ENCODE results near the gene NUP210.

Gene NUP210

GRCh38 chr3:13373975-13374586, 46.0 kb downstream of the NUP210 start:
- no peak overlapping the region for H3K4me3 ChIP-seq (ENCODE audit: low read length, poor library complexity, severe bottlenecking)
- no peaks in the 10 kb centered on the region for H3K79me2 ChIP-seq (ENCODE audit: insufficient read depth, low read length)
- no peak overlapping the region for H2AFZ ChIP-seq (ENCODE audit: low read length)
- no peaks in the 10 kb centered on the region for H4K20me1 ChIP-seq (ENCODE audit: insufficient read depth, low read length, poor library complexity, severe bottlenecking)
- H3K4me1 ChIP-seq (ENCODE audit: insufficient read depth, low read length, poor library complexity, severe bottlenecking) = no peaks in the 10 kb centered on the region
- H3K9ac ChIP-seq (ENCODE audit: low read depth, low read length, poor library complexity, severe bottlenecking) = no peak overlapping the region
- no peaks in the 10 kb centered on the region for H3F3A ChIP-seq (ENCODE audit: low read depth)
- no peaks in the 10 kb centered on the region for H3K9me2 ChIP-seq (replicated peaks; ENCODE audit: low read depth, low read length)
- no peaks in the 10 kb centered on the region for H3K9me3 ChIP-seq (ENCODE audit: insufficient read depth, low read depth, low read length)
- peaks cover 96% of the 10 kb centered on the region; the same call in 1 of the 2 replicates for H3K36me3 ChIP-seq (ENCODE audit: insufficient read depth, low read length)
- H3K27me3 ChIP-seq (ENCODE audit: insufficient read depth, low read length, poor library complexity, severe bottlenecking) = no peaks in the 10 kb centered on the region
- TF ChIP-seq, protein P1, sequence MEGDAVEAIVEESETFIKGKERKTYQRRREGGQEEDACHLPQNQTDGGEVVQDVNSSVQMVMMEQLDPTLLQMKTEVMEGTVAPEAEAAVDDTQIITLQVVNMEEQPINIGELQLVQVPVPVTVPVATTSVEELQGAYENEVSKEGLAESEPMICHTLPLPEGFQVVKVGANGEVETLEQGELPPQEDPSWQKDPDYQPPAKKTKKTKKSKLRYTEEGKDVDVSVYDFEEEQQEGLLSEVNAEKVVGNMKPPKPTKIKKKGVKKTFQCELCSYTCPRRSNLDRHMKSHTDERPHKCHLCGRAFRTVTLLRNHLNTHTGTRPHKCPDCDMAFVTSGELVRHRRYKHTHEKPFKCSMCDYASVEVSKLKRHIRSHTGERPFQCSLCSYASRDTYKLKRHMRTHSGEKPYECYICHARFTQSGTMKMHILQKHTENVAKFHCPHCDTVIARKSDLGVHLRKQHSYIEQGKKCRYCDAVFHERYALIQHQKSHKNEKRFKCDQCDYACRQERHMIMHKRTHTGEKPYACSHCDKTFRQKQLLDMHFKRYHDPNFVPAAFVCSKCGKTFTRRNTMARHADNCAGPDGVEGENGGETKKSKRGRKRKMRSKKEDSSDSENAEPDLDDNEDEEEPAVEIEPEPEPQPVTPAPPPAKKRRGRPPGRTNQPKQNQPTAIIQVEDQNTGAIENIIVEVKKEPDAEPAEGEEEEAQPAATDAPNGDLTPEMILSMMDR (conservative IDR thresholded peaks at IDR 0.05; ENCODE audit: low read length) = no peak
- TF ChIP-seq EZH2phosphoT487 (IDR thresholded peaks at IDR 0.05; ENCODE audit: borderline replicate concordance) = no peak
- no peak overlapping the region for H3K4me2 ChIP-seq (ENCODE audit: low read depth, low read length, poor library complexity, severe bottlenecking)

- TF ChIP-seq, protein P1 (conservative IDR thresholded peaks at IDR 0.05; ENCODE audit: low read length) = no peak
- TF ChIP-seq EZH2phosphoT487 (IDR thresholded peaks at IDR 0.05; ENCODE audit: borderline replicate concordance) = no peak
- Histone ChIP-seq H3K36me3 (ENCODE audit: insufficient read depth, low read length) (peaks cover 92% of the 10 kb centered on the region; the same call in 1 of the 2 replicates), H3K79me2 (ENCODE audit: insufficient read depth, low read length) (no peaks in the 10 kb centered on the region), H3K9ac (ENCODE audit: low read depth, low read length, poor library complexity, severe bottlenecking) (no peak overlapping the region), H3K9me3 (ENCODE audit: insufficient read depth, low read depth, low read length) (no peaks in the 10 kb centered on the region), H3K9me2 (replicated peaks; ENCODE audit: low read depth, low read length) (no peaks in the 10 kb centered on the region), H3F3A (ENCODE audit: low read depth) (no peaks in the 10 kb centered on the region), H4K20me1 (ENCODE audit: insufficient read depth, low read length, poor library complexity, severe bottlenecking) (no peaks in the 10 kb centered on the region), H3K4me1 (ENCODE audit: insufficient read depth, low read length, poor library complexity, severe bottlenecking) (no peaks in the 10 kb centered on the region), H3K27me3 (ENCODE audit: insufficient read depth, low read length, poor library complexity, severe bottlenecking) (no peaks in the 10 kb centered on the region), H3K4me3 (ENCODE audit: low read length, poor library complexity, severe bottlenecking) (no peak overlapping the region), H2AFZ (ENCODE audit: low read length) (no peak overlapping the region), H3K4me2 (ENCODE audit: low read depth, low read length, poor library complexity, severe bottlenecking) (no peak overlapping the region)
These were observed 47.5 kb downstream of the NUP210 start for GRCh38 chr3:13372656-13373055.

DNA sequence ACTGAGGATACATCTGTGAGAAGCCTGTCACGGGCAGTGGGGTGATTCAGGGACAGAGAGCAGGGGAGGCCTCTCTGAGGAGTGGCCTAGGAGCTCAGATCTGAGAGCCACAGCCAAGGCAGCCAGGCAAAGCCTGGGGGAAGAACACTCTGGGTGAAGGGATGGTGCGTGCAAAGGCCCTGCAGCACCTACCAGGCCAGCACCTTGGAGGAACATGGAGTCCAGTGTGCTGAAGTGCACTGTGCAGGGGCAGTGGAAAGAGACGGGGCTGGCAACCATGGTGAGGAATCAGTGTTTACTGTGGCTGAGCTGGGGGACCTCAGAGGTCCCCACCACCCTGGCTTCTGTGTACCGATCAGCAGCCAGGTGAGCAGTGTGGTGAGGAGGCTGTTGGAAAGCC, 48.0 kb downstream of the NUP210 start:
- Histone ChIP-seq H3K27me3 (ENCODE audit: insufficient read depth, low read length, poor library complexity, severe bottlenecking) (no peaks in the 10 kb centered on the region), H3K9ac (ENCODE audit: low read depth, low read length, poor library complexity, severe bottlenecking) (no peak overlapping the region), H4K20me1 (ENCODE audit: insufficient read depth, low read length, poor library complexity, severe bottlenecking) (no peaks in the 10 kb centered on the region), H3K36me3 (ENCODE audit: insufficient read depth, low read length) (peaks cover 92% of the 10 kb centered on the region; the same call in 1 of the 2 replicates), H3K4me3 (ENCODE audit: low read length, poor library complexity, severe bottlenecking) (no peak overlapping the region), H3K79me2 (ENCODE audit: insufficient read depth, low read length) (no peaks in the 10 kb centered on the region), H3F3A (ENCODE audit: low read depth) (no peaks in the 10 kb centered on the region), H2AFZ (ENCODE audit: low read length) (no peak overlapping the region), H3K4me1 (ENCODE audit: insufficient read depth, low read length, poor library complexity, severe bottlenecking) (no peaks in the 10 kb centered on the region), H3K9me3 (ENCODE audit: insufficient read depth, low read depth, low read length) (no peaks in the 10 kb centered on the region), H3K4me2 (ENCODE audit: low read depth, low read length, poor library complexity, severe bottlenecking) (no peak overlapping the region), H3K9me2 (replicated peaks; ENCODE audit: low read depth, low read length) (no peaks in the 10 kb centered on the region)
- TF ChIP-seq, protein P1 (conservative IDR thresholded peaks at IDR 0.05; ENCODE audit: low read length) = no peak
- no peak for TF ChIP-seq EZH2phosphoT487 (IDR thresholded peaks at IDR 0.05; ENCODE audit: borderline replicate concordance)
